CD14-positive monocyte (primary cell): ENCODE measurements around the gene C1orf226. TPM values are rescaled to one million over a fixed set of nuclear protein-coding genes. Genes with fewer than 3 reads are reported as not detected.

Experiments
- DNase-seq, 3 donors: peaks; one replicate each; pipeline ENCODE4 v3.0.0-alpha.2; 2011 to 2022
- H2AFZ ChIP-seq: 2 replicates; pipeline ENCODE4 v1.6.0; 2012; ENCODE audit warnings: mild to moderate bottlenecking, low read depth, low read length, inconsistent platforms; ENCODE audit not compliant: insufficient read depth, poor library complexity, severe bottlenecking
- H3K27ac ChIP-seq, 2 donors: 1 replicate in 1 of 2; 2 replicates in 1 of 2; pipeline ENCODE4 v1.5.1; 2012 to 2013; ENCODE audit warnings: low read length in 2 of 2, control low read depth in 1 of 2, inconsistent platforms in 1 of 2, low read depth in 1 of 2, mild to moderate bottlenecking in 1 of 2
- H3K27me3 ChIP-seq, 2 donors: one replicate each; pipeline versions ENCODE4 v1.6.0 to v1.6.1; 2011 to 2013; ENCODE audit warnings: low read length in 2 of 2; ENCODE audit not compliant: control insufficient read depth in 2 of 2, insufficient read depth in 2 of 2
- H3K36me3 ChIP-seq, 2 donors: replicated peaks in 1 of 2; 1 replicate in 1 of 2; 2 replicates in 1 of 2; pipeline versions ENCODE4 v1.5.1 to v1.6.1; 2012 to 2013; ENCODE audit warnings: low read length in 2 of 2, control low read depth in 1 of 2, inconsistent platforms in 1 of 2, mild to moderate bottlenecking in 1 of 2; ENCODE audit not compliant: insufficient read depth in 2 of 2, control insufficient read depth in 1 of 2
- H3K4me1 ChIP-seq, 2 donors: 1 replicate in 1 of 2; 2 replicates in 1 of 2; pipeline versions ENCODE4 v1.5.1 to v1.6.1; 2012 to 2013; ENCODE audit warnings: low read length in 2 of 2, control low read depth in 1 of 2, inconsistent platforms in 1 of 2, mild to moderate bottlenecking in 1 of 2, moderate library complexity in 1 of 2; ENCODE audit not compliant: insufficient read depth in 2 of 2, control insufficient read depth in 1 of 2
- H3K4me2 ChIP-seq: replicated peaks from 2 replicates; pipeline ENCODE3; 2012; ENCODE audit warnings: low read length, moderate library complexity, mild to moderate bottlenecking; ENCODE audit not compliant: poor library complexity, severe bottlenecking; ENCODE audit errors: extremely low read depth
- H3K4me3 ChIP-seq, 3 experiments: fragments of 200-600 bp in 1 of 3; sonication (generic) in 1 of 3; replicated peaks in 1 of 3; 1 replicate in 2 of 3; 2 replicates in 1 of 3; pipeline ENCODE4 v1.5.1; 2011 to 2013; ENCODE audit warnings: low read length in 3 of 3, mild to moderate bottlenecking in 3 of 3, control low read depth in 2 of 3, low read depth in 2 of 3, inconsistent platforms in 1 of 3, moderate library complexity in 1 of 3
- H3K79me2 ChIP-seq: 2 replicates; pipeline ENCODE4 v1.6.0; 2012; ENCODE audit warnings: mild to moderate bottlenecking, control low read depth, inconsistent platforms, low read length, moderate library complexity; ENCODE audit not compliant: insufficient read depth
- H3K9ac ChIP-seq: 2 replicates; pipeline ENCODE4 v1.6.0; 2017; ENCODE audit warnings: low read length, mild to moderate bottlenecking; ENCODE audit not compliant: insufficient read depth, poor library complexity, severe bottlenecking
- H3K9me3 ChIP-seq, 2 donors: replicated peaks in 1 of 2; 1 replicate in 1 of 2; 2 replicates in 1 of 2; pipeline versions ENCODE4 v1.5.1 to v1.6.1; 2012 to 2013; ENCODE audit warnings: low read length in 2 of 2, control low read depth in 1 of 2; ENCODE audit not compliant: control insufficient read depth in 1 of 2, insufficient read depth in 1 of 2
- H4K20me1 ChIP-seq: 2 replicates; pipeline ENCODE4 v1.6.0; 2012; ENCODE audit warnings: mild to moderate bottlenecking, low read length, control low read depth, moderate library complexity; ENCODE audit not compliant: insufficient read depth
- H3K27ac Mint-ChIP-seq, 7 donors: one replicate each; pipeline ENCODE4 v1.8.0; 2020; ENCODE audit warnings: mild to moderate bottlenecking in 7 of 7, mixed read lengths in 7 of 7, moderate library complexity in 6 of 7, inconsistent platforms in 2 of 7
- H3K27me3 Mint-ChIP-seq, 3 donors: one replicate each; pipeline ENCODE4 v1.8.0; 2021 to 2022; ENCODE audit warnings: low read depth in 3 of 3, mild to moderate bottlenecking in 3 of 3, mixed read lengths in 3 of 3, moderate library complexity in 3 of 3, inconsistent platforms in 1 of 3
- H3K36me3 Mint-ChIP-seq, 2 donors: one replicate each; pipeline ENCODE4 v1.8.0; 2020; ENCODE audit warnings: mixed read lengths in 2 of 2, inconsistent platforms in 1 of 2, mild to moderate bottlenecking in 1 of 2
- H3K4me1 Mint-ChIP-seq: one replicate; pipeline ENCODE4 v1.8.0; 2020; ENCODE audit warnings: mild to moderate bottlenecking, mixed read lengths
- H3K4me3 Mint-ChIP-seq, 2 donors: one replicate each; pipeline ENCODE4 v1.8.0; 2020; ENCODE audit warnings: mild to moderate bottlenecking in 2 of 2, mixed read lengths in 2 of 2, moderate library complexity in 1 of 2
- H3K9me3 Mint-ChIP-seq, 7 donors: one replicate each; pipeline ENCODE4 v1.8.0; 2020 to 2022; ENCODE audit warnings: mixed read lengths in 7 of 7, mild to moderate bottlenecking in 6 of 7, moderate library complexity in 6 of 7, inconsistent platforms in 2 of 7
- CTCF ChIP-seq: fragments of 200-600 bp; IDR thresholded peaks from one replicate; pipeline ENCODE4 v1.8.0; 2022; ENCODE audit warnings: antibody characterized with exemption, mild to moderate bottlenecking
- WGBS: methylation state at CpG from one replicate; pipeline ENCODE4 v1.1.5; 2013; ENCODE audit warnings: missing lambda C conversion rate; ENCODE audit not compliant: insufficient coverage; 5-methylcytosine and 5-hydroxymethylcytosine counted together
- intact Hi-C, 2 donors: fragments of 100-400 bp; cut with micrococcal nuclease; formaldehyde crosslinking; loops; one replicate each; pipeline versions ENCODE4 v1.15.0 to v1.15.1; 2023
- polyA plus RNA-seq, 3 donors: library from polyadenylated mRNA; depleted of rRNA in 1 of 3; unstranded in 2 of 3; stranded (reverse) in 1 of 3; fragments of 300-500 nt in 2 of 3; fragments of >200 nt in 1 of 3; fragmentation: Illumina TruSeq in 2 of 3; gene quantifications; 1 replicate in 2 of 3; 2 replicates in 1 of 3; pipeline ENCODE4 v1.2.3, GENCODE V29; 2012 to 2021

Gene C1orf226
- polyA plus RNA-seq, 3 donors = 0.10 to 0.31 TPM; not detected in 1

- TF ChIP-seq CTCF = no peak
- Mint-ChIP-seq H3K4me3 (no peak overlapping the region), H3K4me1 (no peaks in the 10 kb centered on the region), H3K36me3 (peaks cover 0 to 2% of the 10 kb centered on the region in 2 donors), H3K27ac (no peak overlapping the region), H3K27me3 (peaks cover 1 to 6% (median 2%) of the 10 kb centered on the region in 3 donors), H3K9me3 (peaks cover 0 to 2% (median 0%) of the 10 kb centered on the region in 7 donors)
- WGBS = 48% methylated on average over 8 of the region's 13 CpGs
- Histone ChIP-seq H3K79me2 (no peaks in the 10 kb centered on the region), H3K4me3 (no peak overlapping the region), H3K27ac (no peak overlapping the region), H4K20me1 (no peaks in the 10 kb centered on the region), H3K9me3 (no peaks in the 10 kb centered on the region), H3K27me3 (no peaks in the 10 kb centered on the region), H2AFZ (no peak overlapping the region), H3K36me3 (peaks cover 0 to 5% of the 10 kb centered on the region in 2 donors), H3K9ac (no peak overlapping the region), H3K4me1 (no peaks in the 10 kb centered on the region), H3K4me2 (no peak overlapping the region)
- intact Hi-C loops = no loop called here
- no peak for DNase-seq
Measured at GRCh38 chr1:162372159-162373071, 9.1 kb upstream of the C1orf226 start.

- no CpG with 5 or more reads among the region's 1 CpG for WGBS
- Histone ChIP-seq H3K27me3 (no peaks in the 10 kb centered on the region), H3K4me3 (no peak overlapping the region), H2AFZ (no peak overlapping the region), H3K36me3 (peaks cover 0 to under 1% of the 10 kb centered on the region in 2 donors), H3K4me1 (no peaks in the 10 kb centered on the region), H4K20me1 (no peaks in the 10 kb centered on the region), H3K79me2 (no peaks in the 10 kb centered on the region), H3K4me2 (no peak overlapping the region), H3K27ac (no peak overlapping the region), H3K9me3 (no peaks in the 10 kb centered on the region), H3K9ac (no peak overlapping the region)
- intact Hi-C loops = no loop called here
- no peak for DNase-seq
- peaks cover 0 to 2% of the 10 kb centered on the region in 2 donors for H3K36me3 Mint-ChIP-seq
- no peak overlapping the region for H3K27ac Mint-ChIP-seq
- peaks cover 0 to 1% (median 0%) of the 10 kb centered on the region in 7 donors for H3K9me3 Mint-ChIP-seq
- peaks cover 1 to 6% (median 2%) of the 10 kb centered on the region in 3 donors for H3K27me3 Mint-ChIP-seq
- H3K4me1 Mint-ChIP-seq = no peaks in the 10 kb centered on the region
- TF ChIP-seq CTCF = no peak
- no peak overlapping the region for H3K4me3 Mint-ChIP-seq
Measured at GRCh38 chr1:162373072-162373427, 8.5 kb upstream of the C1orf226 start.
